Posterior cingulate gyrus (tissue), 11 donors: Measurements from ENCODE around the gene TMEM18.
"Not testable (repeated sequence)": the region's sequence is repeated elsewhere in the genome, so short reads cannot be mapped to it uniquely, and the experiment has no call there.

Source experiments
- DNase-seq, 10 donors: peaks; one replicate each; pipeline versions ENCODE4 v3.0.0 to v3.0.0-alpha.2; 2020 to 2021; ENCODE audit warnings: mixed read lengths in 3 of 10
- intact Hi-C: fragments of 100-400 bp; cut with DNase I; formaldehyde crosslinking; loops from one replicate; pipeline ENCODE4 v1.15.1; 2023

The TMEM18 gene

GRCh38 chr2:677056-677958, at the start of gene TMEM18:
TSS of gene TMEM18 (minus strand) at chr2:677406. CDS start at chr2:677345, 61 bp downstream.
- intact Hi-C loops, result no loop called here
- DNase-seq, result peak in 9 of 10 donors; percentile 83 to 98 (median 90)

- DNase-seq, result no peak
- intact Hi-C loops, result no loop called here
Measured at GRCh38 chr2:726169-726568, 49.0 kb upstream of the TMEM18 start.

GRCh38 chr2:725468-725867, 48.3 kb upstream of the TMEM18 start:
- no peak for DNase-seq
- intact Hi-C loops, result no loop called here

- intact Hi-C loops, result no loop called here
- no peak for DNase-seq
Measured at GRCh38 chr2:723761-724160, 46.6 kb upstream of the TMEM18 start.

- no peak for DNase-seq
- intact Hi-C loops, result no loop called here
Measured at GRCh38 chr2:720842-721241, 43.6 kb upstream of the TMEM18 start.

- intact Hi-C loops, result no loop called here
- no peak for DNase-seq
Measured at GRCh38 chr2:719734-720133, 42.5 kb upstream of the TMEM18 start.

- DNase-seq, result no peak
- intact Hi-C loops, result no loop called here
Measured at GRCh38 chr2:719191-719590, 42.0 kb upstream of the TMEM18 start.

GRCh38 chr2:717661-718060, 40.5 kb upstream of the TMEM18 start:
- DNase-seq, result no peak
- intact Hi-C loops, result no loop called here

- DNase-seq, result no peak
- intact Hi-C loops, result loop anchor here (2.0 kb wide), 1 partner anchor 835 kb away; no protein-coding TSS in a partner anchor
Measured at GRCh38 chr2:715854-716560, 38.8 kb upstream of the TMEM18 start.

GRCh38 chr2:715038-715437, 37.8 kb upstream of the TMEM18 start:
- intact Hi-C loops, result loop anchor here (2.0 kb wide), 1 partner anchor 836 kb away; no protein-coding TSS in a partner anchor
- no peak for DNase-seq

- DNase-seq, result peak in 6 of 10 donors; percentile 32 to 92 (median 52)
- intact Hi-C loops, result loop anchor here (2.0 kb wide), 1 partner anchor 837 kb away; no protein-coding TSS in a partner anchor
Measured at GRCh38 chr2:714005-714741, 37.0 kb upstream of the TMEM18 start.

GRCh38 chr2:710867-711665, 33.9 kb upstream of the TMEM18 start:
- intact Hi-C loops, result no loop called here
- no peak for DNase-seq

GRCh38 chr2:709138-709765, 32.0 kb upstream of the TMEM18 start:
- peak in 4 of 10 donors; percentile 34 to 81 (median 47) for DNase-seq

GRCh38 chr2:708667-709066, 31.5 kb upstream of the TMEM18 start:
- no peak for DNase-seq
- intact Hi-C loops, result no loop called here

More at GRCh38 chr2:709138-709765, 32.0 kb upstream of the TMEM18 start:
- intact Hi-C loops, result no loop called here

- no peak for DNase-seq
- intact Hi-C loops, result no loop called here
Measured at GRCh38 chr2:705971-706511, 28.8 kb upstream of the TMEM18 start.

GRCh38 chr2:702765-703164, 25.6 kb upstream of the TMEM18 start:
- intact Hi-C loops, DNase-seq: not testable (repeated sequence)

GRCh38 chr2:696999-697627, 19.9 kb upstream of the TMEM18 start:
- intact Hi-C loops, result no loop called here
- DNase-seq, result no peak

GRCh38 chr2:696463-696862, 19.3 kb upstream of the TMEM18 start:
- no peak for DNase-seq
- intact Hi-C loops, result no loop called here
